ENCODE results near the gene KIRREL3.

Gene KIRREL3

GRCh38 chr11:126973051-126973450 lies 27.5 kb downstream of the KIRREL3 start:
- H3K36me3 ChIP-seq (ENCODE audit: insufficient read depth, insufficient read length, low read length), result no peaks in the 10 kb centered on the region
- no peak overlapping the region for H3K4me3 ChIP-seq (ENCODE audit: insufficient read length, low read depth)
- H3K4me1 ChIP-seq (ENCODE audit: insufficient read depth, insufficient read length), result no peaks in the 10 kb centered on the region
- TF ChIP-seq ZNF274 (IDR thresholded peaks at IDR 0.05; ENCODE audit: low read depth, low read length) (no peak), SUZ12 (IDR thresholded peaks at IDR 0.05; ENCODE audit: extremely low read depth, insufficient read depth, insufficient read length) (no peak), YY1 (IDR thresholded peaks at IDR 0.05; ENCODE audit: insufficient read depth, insufficient read length) (no peak)
- no peak overlapping the region for H3K9ac ChIP-seq (ENCODE audit: insufficient read length, low read depth)
- peaks cover 21% of the 10 kb centered on the region; the same call in 1 of the 2 replicates for H3K9me3 ChIP-seq (ENCODE audit: insufficient read depth, low read length)
- H3K27me3 ChIP-seq (ENCODE audit: insufficient read depth, insufficient read length), result no peaks in the 10 kb centered on the region
- DNase-seq (ENCODE audit: low read depth, low spot score), result no peak

GRCh38 chr11:126971305-126971704 lies 29.3 kb downstream of the KIRREL3 start:
- Histone ChIP-seq H3K4me1 (ENCODE audit: insufficient read depth, insufficient read length) (no peaks in the 10 kb centered on the region), H3K9me3 (ENCODE audit: insufficient read depth, low read length) (peaks cover 21% of the 10 kb centered on the region; the same call in 1 of the 2 replicates), H3K4me3 (ENCODE audit: insufficient read length, low read depth) (no peak overlapping the region), H3K27me3 (ENCODE audit: insufficient read depth, insufficient read length) (no peaks in the 10 kb centered on the region), H3K36me3 (ENCODE audit: insufficient read depth, insufficient read length, low read length) (no peaks in the 10 kb centered on the region), H3K9ac (ENCODE audit: insufficient read length, low read depth) (no peak overlapping the region)
- TF ChIP-seq YY1 (IDR thresholded peaks at IDR 0.05; ENCODE audit: insufficient read depth, insufficient read length), result no peak
- no peak for TF ChIP-seq ZNF274 (IDR thresholded peaks at IDR 0.05; ENCODE audit: low read depth, low read length)
- TF ChIP-seq SUZ12 (IDR thresholded peaks at IDR 0.05; ENCODE audit: extremely low read depth, insufficient read depth, insufficient read length), result no peak
- no peak for DNase-seq (ENCODE audit: low read depth, low spot score)

- H3K27me3 ChIP-seq (ENCODE audit: insufficient read depth, insufficient read length), result no peaks in the 10 kb centered on the region
- no peaks in the 10 kb centered on the region for H3K4me1 ChIP-seq (ENCODE audit: insufficient read depth, insufficient read length)
- no peak overlapping the region for H3K9ac ChIP-seq (ENCODE audit: insufficient read length, low read depth)
- H3K36me3 ChIP-seq (ENCODE audit: insufficient read depth, insufficient read length, low read length), result no peaks in the 10 kb centered on the region
- TF ChIP-seq ZNF274 (IDR thresholded peaks at IDR 0.05; ENCODE audit: low read depth, low read length) (no peak), YY1 (IDR thresholded peaks at IDR 0.05; ENCODE audit: insufficient read depth, insufficient read length) (no peak), SUZ12 (IDR thresholded peaks at IDR 0.05; ENCODE audit: extremely low read depth, insufficient read depth, insufficient read length) (no peak)
- DNase-seq (ENCODE audit: low read depth, low spot score), result no peak
- H3K9me3 ChIP-seq (ENCODE audit: insufficient read depth, low read length), result peaks cover 21% of the 10 kb centered on the region; the same call in 1 of the 2 replicates
- H3K4me3 ChIP-seq (ENCODE audit: insufficient read length, low read depth), result no peak overlapping the region
Observed at GRCh38 chr11:126969865-126970479, 30.6 kb downstream of the KIRREL3 start.

- Histone ChIP-seq H3K36me3 (ENCODE audit: insufficient read depth, insufficient read length, low read length) (no peaks in the 10 kb centered on the region), H3K9ac (ENCODE audit: insufficient read length, low read depth) (no peak overlapping the region), H3K4me1 (ENCODE audit: insufficient read depth, insufficient read length) (no peaks in the 10 kb centered on the region), H3K27me3 (ENCODE audit: insufficient read depth, insufficient read length) (no peaks in the 10 kb centered on the region), H3K4me3 (ENCODE audit: insufficient read length, low read depth) (no peak overlapping the region), H3K9me3 (ENCODE audit: insufficient read depth, low read length) (peaks cover 21% of the 10 kb centered on the region; the same call in 1 of the 2 replicates)
- TF ChIP-seq SUZ12 (IDR thresholded peaks at IDR 0.05; ENCODE audit: extremely low read depth, insufficient read depth, insufficient read length), result no peak
- TF ChIP-seq ZNF274 (IDR thresholded peaks at IDR 0.05; ENCODE audit: low read depth, low read length), result no peak
- TF ChIP-seq YY1 (IDR thresholded peaks at IDR 0.05; ENCODE audit: insufficient read depth, insufficient read length), result no peak
- DNase-seq (ENCODE audit: low read depth, low spot score), result no peak
Observed at GRCh38 chr11:126968915-126969314, 31.7 kb downstream of the KIRREL3 start.

- no peaks in the 10 kb centered on the region for H3K4me1 ChIP-seq (ENCODE audit: insufficient read depth, insufficient read length)
- H3K9ac ChIP-seq (ENCODE audit: insufficient read length, low read depth), result no peak overlapping the region
- no peaks in the 10 kb centered on the region for H3K27me3 ChIP-seq (ENCODE audit: insufficient read depth, insufficient read length)
- DNase-seq (ENCODE audit: low read depth, low spot score), result no peak
- H3K9me3 ChIP-seq (ENCODE audit: insufficient read depth, low read length), result no peaks in the 10 kb centered on the region
- TF ChIP-seq YY1 (IDR thresholded peaks at IDR 0.05; ENCODE audit: insufficient read depth, insufficient read length) (no peak), SUZ12 (IDR thresholded peaks at IDR 0.05; ENCODE audit: extremely low read depth, insufficient read depth, insufficient read length) (no peak), ZNF274 (IDR thresholded peaks at IDR 0.05; ENCODE audit: low read depth, low read length) (no peak)
- no peaks in the 10 kb centered on the region for H3K36me3 ChIP-seq (ENCODE audit: insufficient read depth, insufficient read length, low read length)
- H3K4me3 ChIP-seq (ENCODE audit: insufficient read length, low read depth), result no peak overlapping the region
Observed at GRCh38 chr11:126965331-126965730, 35.2 kb downstream of the KIRREL3 start.

GRCh38 chr11:126963603-126964363 lies 36.8 kb downstream of the KIRREL3 start:
- Histone ChIP-seq H3K27me3 (ENCODE audit: insufficient read depth, insufficient read length) (no peaks in the 10 kb centered on the region), H3K9ac (ENCODE audit: insufficient read length, low read depth) (no peak overlapping the region), H3K9me3 (ENCODE audit: insufficient read depth, low read length) (no peaks in the 10 kb centered on the region), H3K4me3 (ENCODE audit: insufficient read length, low read depth) (no peak overlapping the region), H3K36me3 (ENCODE audit: insufficient read depth, insufficient read length, low read length) (no peaks in the 10 kb centered on the region), H3K4me1 (ENCODE audit: insufficient read depth, insufficient read length) (no peaks in the 10 kb centered on the region)
- no peak for TF ChIP-seq YY1 (IDR thresholded peaks at IDR 0.05; ENCODE audit: insufficient read depth, insufficient read length)
- TF ChIP-seq SUZ12 (IDR thresholded peaks at IDR 0.05; ENCODE audit: extremely low read depth, insufficient read depth, insufficient read length), result no peak
- no peak for TF ChIP-seq ZNF274 (IDR thresholded peaks at IDR 0.05; ENCODE audit: low read depth, low read length)
- DNase-seq (ENCODE audit: low read depth, low spot score), result no peak

GRCh38 chr11:126963115-126963514 lies 37.5 kb downstream of the KIRREL3 start:
- Histone ChIP-seq H3K4me3 (ENCODE audit: insufficient read length, low read depth) (no peak overlapping the region), H3K27me3 (ENCODE audit: insufficient read depth, insufficient read length) (no peaks in the 10 kb centered on the region), H3K9me3 (ENCODE audit: insufficient read depth, low read length) (no peaks in the 10 kb centered on the region), H3K9ac (ENCODE audit: insufficient read length, low read depth) (no peak overlapping the region), H3K36me3 (ENCODE audit: insufficient read depth, insufficient read length, low read length) (no peaks in the 10 kb centered on the region), H3K4me1 (ENCODE audit: insufficient read depth, insufficient read length) (no peaks in the 10 kb centered on the region)
- DNase-seq (ENCODE audit: low read depth, low spot score), result no peak
- TF ChIP-seq SUZ12 (IDR thresholded peaks at IDR 0.05; ENCODE audit: extremely low read depth, insufficient read depth, insufficient read length), result no peak
- no peak for TF ChIP-seq ZNF274 (IDR thresholded peaks at IDR 0.05; ENCODE audit: low read depth, low read length)
- TF ChIP-seq YY1 (IDR thresholded peaks at IDR 0.05; ENCODE audit: insufficient read depth, insufficient read length), result no peak

All from NT2/D1 (cell line).